ENCODE results near the gene SLC35F4.

Gene SLC35F4

GRCh38 chr14:57659052-57659451 lies 206.8 kb downstream of the SLC35F4 start:
- TF ChIP-seq CTCF (conservative IDR thresholded peaks at IDR 0.05) (no peak), ZFX (IDR thresholded peaks at IDR 0.05) (no peak)
- no peak overlapping the region for H3K27ac ChIP-seq

GRCh38 chr14:57657487-57657886 lies 208.4 kb downstream of the SLC35F4 start:
- TF ChIP-seq ZFX (IDR thresholded peaks at IDR 0.05) (no peak), CTCF (conservative IDR thresholded peaks at IDR 0.05) (no peak)
- H3K27ac ChIP-seq: no peak overlapping the region

- H3K27ac ChIP-seq: no peak overlapping the region
- TF ChIP-seq ZFX (IDR thresholded peaks at IDR 0.05) (no peak), CTCF (conservative IDR thresholded peaks at IDR 0.05) (no peak)
Observed at GRCh38 chr14:57656853-57657252, 209.0 kb downstream of the SLC35F4 start.

GRCh38 chr14:57652769-57653168 lies 213.1 kb downstream of the SLC35F4 start:
- no peak overlapping the region for H3K27ac ChIP-seq
- TF ChIP-seq CTCF (conservative IDR thresholded peaks at IDR 0.05): no peak

GRCh38 chr14:57641776-57642175 lies 224.1 kb downstream of the SLC35F4 start:
- TF ChIP-seq ZFX (IDR thresholded peaks at IDR 0.05) (no peak), CTCF (conservative IDR thresholded peaks at IDR 0.05) (no peak)
- H3K27ac ChIP-seq: no peak overlapping the region

- TF ChIP-seq ZFX (IDR thresholded peaks at IDR 0.05) (no peak), CTCF (conservative IDR thresholded peaks at IDR 0.05) (no peak)
- no peak overlapping the region for H3K27ac ChIP-seq
Observed at GRCh38 chr14:57640036-57640435, 225.9 kb downstream of the SLC35F4 start.

GRCh38 chr14:57637901-57638300 lies 228.0 kb downstream of the SLC35F4 start:
- no peak for TF ChIP-seq CTCF (conservative IDR thresholded peaks at IDR 0.05)
- no peak for TF ChIP-seq ZFX (IDR thresholded peaks at IDR 0.05)
- no peak overlapping the region for H3K27ac ChIP-seq

Measured in C4-2B (cell line).